CD4-positive, alpha-beta T cell (primary cell): ENCODE data around the gene LGI4. TPM values are rescaled to one million over a fixed set of nuclear protein-coding genes. Genes with fewer than 3 reads are reported as not detected.

Experiments used
- ATAC-seq: fragments of 200-7000 bp; cut with Tn5 transposase; one replicate; pipeline ENCODE4 v1.10.0; 2022; ENCODE audit warnings: mild to moderate bottlenecking; ENCODE audit not compliant: poor library complexity
- CTCF ChIA-PET: fragments of 350-600 bp; sonication (Branson Sonifier 250); formaldehyde crosslinking; loops from one replicate; lab custom pipeline; 2021; ENCODE audit warnings: antibody characterized with exemption, inconsistent platforms; lab: Charles Lee
- POLR2A ChIA-PET: fragments of 350-600 bp; sonication (Branson Sonifier 250); formaldehyde crosslinking; loops from one replicate; lab custom pipeline; 2021; ENCODE audit warnings: antibody characterized with exemption, inconsistent platforms; lab: Charles Lee
- DNase-seq, 14 experiments: peaks; one replicate each; pipeline ENCODE4 v3.0.0-alpha.2; 2013 to 2020; ENCODE audit warnings: mixed read lengths in 2 of 14
- H3K27ac ChIP-seq, 2 donors: one replicate each; pipeline versions ENCODE4 v1.5.1 to v1.7.0; 2013; ENCODE audit warnings: low read length in 2 of 2, low read depth in 1 of 2, mild to moderate bottlenecking in 1 of 2
- H3K27me3 ChIP-seq, 2 experiments: 1 replicate in 1 of 2; 2 replicates in 1 of 2; pipeline versions ENCODE4 v1.6.1 to v1.7.0; 2013; ENCODE audit warnings: low read length in 2 of 2, control low read depth in 1 of 2, mild to moderate bottlenecking in 1 of 2, moderate library complexity in 1 of 2; ENCODE audit not compliant: insufficient read depth in 2 of 2, control insufficient read depth in 1 of 2
- H3K36me3 ChIP-seq: one replicate; pipeline ENCODE4 v1.6.1; 2013; ENCODE audit warnings: low read length, control low read depth; ENCODE audit not compliant: insufficient read depth
- H3K4me1 ChIP-seq: one replicate; pipeline ENCODE4 v1.6.1; 2013; ENCODE audit warnings: low read length, control low read depth; ENCODE audit not compliant: insufficient read depth
- H3K4me3 ChIP-seq: one replicate; pipeline ENCODE4 v1.5.1; 2013; ENCODE audit warnings: mild to moderate bottlenecking, low read length, moderate library complexity
- H3K9me3 ChIP-seq, 2 experiments: 1 replicate in 1 of 2; 2 replicates in 1 of 2; pipeline versions ENCODE4 v1.6.1 to v1.7.0; 2013; ENCODE audit warnings: low read length in 2 of 2, mild to moderate bottlenecking in 2 of 2, control low read depth in 1 of 2, moderate library complexity in 1 of 2; ENCODE audit not compliant: control insufficient read depth in 1 of 2, insufficient read depth in 1 of 2
- H3K27ac Mint-ChIP-seq: one replicate; pipeline ENCODE4 v1.8.0; 2020; ENCODE audit warnings: mixed read lengths
- H3K27me3 Mint-ChIP-seq: one replicate; pipeline ENCODE4 v1.8.0; 2021; ENCODE audit warnings: mixed read lengths
- H3K36me3 Mint-ChIP-seq: one replicate; pipeline ENCODE4 v1.8.0; 2021; ENCODE audit warnings: low read depth, mixed read lengths
- H3K4me1 Mint-ChIP-seq: one replicate; pipeline ENCODE4 v1.8.0; 2021; ENCODE audit warnings: low read depth, mixed read lengths
- H3K4me3 Mint-ChIP-seq: one replicate; pipeline ENCODE4 v1.8.0; 2020; ENCODE audit warnings: mild to moderate bottlenecking, mixed read lengths
- H3K9me3 Mint-ChIP-seq: one replicate; pipeline ENCODE4 v1.8.0; 2020; ENCODE audit warnings: mixed read lengths
- CTCF ChIP-seq: fragments of 200-600 bp; IDR thresholded peaks from one replicate; pipeline ENCODE4 v1.8.0; 2022; ENCODE audit warnings: antibody characterized with exemption, mild to moderate bottlenecking
- intact Hi-C, 2 experiments: fragments of 100-400 bp; cut with DNase I in 1 of 2; cut with micrococcal nuclease in 1 of 2; formaldehyde crosslinking; loops; one replicate each; pipeline versions ENCODE4 v1.15.1 to v1.9.0; 2023 to 2025; cut with DNase I, micrococcal nuclease
- total RNA-seq, 174 experiments: library from RNA in 2 of 174; stranded (reverse) in 2 of 174; gene quantifications; one replicate each; pipeline ENCODE4 v1.2.3 and lab custom pipeline; 2021 to 2026

The LGI4 gene
- total RNA-seq, 2 experiments from 2014 or later = 0.69 to 0.70 TPM

- ChIA-PET POLR2A (no interaction called here), CTCF (no interaction called here)
- Histone ChIP-seq H3K4me1 (peaks cover 8% of the 10 kb centered on the region), H3K9me3 (no peaks in the 10 kb centered on the region), H3K36me3 (no peaks in the 10 kb centered on the region), H3K27me3 (peaks cover 0 to 2% of the 10 kb centered on the region in 2 experiments), H3K4me3 (no peak overlapping the region), H3K27ac (no peak overlapping the region)
- DNase-seq (no peak), ATAC-seq (no peak)
- Mint-ChIP-seq H3K4me1 (peaks cover 6% of the 10 kb centered on the region), H3K27me3 (no peaks in the 10 kb centered on the region), H3K9me3 (no peaks in the 10 kb centered on the region), H3K27ac (no peak overlapping the region), H3K36me3 (no peaks in the 10 kb centered on the region), H3K4me3 (no peak overlapping the region)
- TF ChIP-seq CTCF = no peak
- intact Hi-C loops = no loop called here
Measured at GRCh38 chr19:35112995-35113688, 21.7 kb downstream of the LGI4 start.

GRCh38 chr19:35110974-35111373, 23.9 kb downstream of the LGI4 start:
- Histone ChIP-seq H3K27me3 (peaks cover 0 to 2% of the 10 kb centered on the region in 2 experiments), H3K27ac (no peak overlapping the region), H3K9me3 (peaks cover 0 to 4% of the 10 kb centered on the region in 2 experiments), H3K36me3 (no peaks in the 10 kb centered on the region), H3K4me3 (no peak overlapping the region), H3K4me1 (peaks cover 8% of the 10 kb centered on the region)
- no peak for ATAC-seq
- CTCF ChIA-PET = no interaction called here
- Mint-ChIP-seq H3K4me3 (no peak overlapping the region), H3K36me3 (no peaks in the 10 kb centered on the region), H3K4me1 (peaks cover 6% of the 10 kb centered on the region), H3K9me3 (no peaks in the 10 kb centered on the region), H3K27ac (no peak overlapping the region), H3K27me3 (no peaks in the 10 kb centered on the region)
- no peak for TF ChIP-seq CTCF
- POLR2A ChIA-PET = no interaction called here
- no peak for DNase-seq
- intact Hi-C loops = no loop called here

- H3K36me3 Mint-ChIP-seq = no peaks in the 10 kb centered on the region
- DNase-seq (no peak), ATAC-seq (no peak)
- Histone ChIP-seq H3K4me3 (no peak overlapping the region), H3K36me3 (no peaks in the 10 kb centered on the region), H3K4me1 (peaks cover 2% of the 10 kb centered on the region), H3K9me3 (peaks cover 0 to 12% of the 10 kb centered on the region in 2 experiments), H3K27me3 (peaks cover 0 to 2% of the 10 kb centered on the region in 2 experiments), H3K27ac (no peak overlapping the region)
- H3K9me3 Mint-ChIP-seq = no peaks in the 10 kb centered on the region
- no peaks in the 10 kb centered on the region for H3K27me3 Mint-ChIP-seq
- POLR2A ChIA-PET = no interaction called here
- H3K27ac Mint-ChIP-seq = no peak overlapping the region
- peaks cover 3% of the 10 kb centered on the region for H3K4me1 Mint-ChIP-seq
- H3K4me3 Mint-ChIP-seq = no peak overlapping the region
- no peak for TF ChIP-seq CTCF
- CTCF ChIA-PET = no interaction called here
- intact Hi-C loops = no loop called here
Measured at GRCh38 chr19:35109395-35110112, 25.3 kb downstream of the LGI4 start.
